HG03354 (cell line): ENCODE results near the gene CLDN2.

Experiments
- ATAC-seq: cut with Tn5 transposase; IDR thresholded peaks from one replicate; pipeline ENCODE4 v1.9.1; 2021; ENCODE audit warnings: mild to moderate bottlenecking; ENCODE audit not compliant: unreplicated experiment, poor library complexity, severe bottlenecking

CLDN2 gene

DNA sequence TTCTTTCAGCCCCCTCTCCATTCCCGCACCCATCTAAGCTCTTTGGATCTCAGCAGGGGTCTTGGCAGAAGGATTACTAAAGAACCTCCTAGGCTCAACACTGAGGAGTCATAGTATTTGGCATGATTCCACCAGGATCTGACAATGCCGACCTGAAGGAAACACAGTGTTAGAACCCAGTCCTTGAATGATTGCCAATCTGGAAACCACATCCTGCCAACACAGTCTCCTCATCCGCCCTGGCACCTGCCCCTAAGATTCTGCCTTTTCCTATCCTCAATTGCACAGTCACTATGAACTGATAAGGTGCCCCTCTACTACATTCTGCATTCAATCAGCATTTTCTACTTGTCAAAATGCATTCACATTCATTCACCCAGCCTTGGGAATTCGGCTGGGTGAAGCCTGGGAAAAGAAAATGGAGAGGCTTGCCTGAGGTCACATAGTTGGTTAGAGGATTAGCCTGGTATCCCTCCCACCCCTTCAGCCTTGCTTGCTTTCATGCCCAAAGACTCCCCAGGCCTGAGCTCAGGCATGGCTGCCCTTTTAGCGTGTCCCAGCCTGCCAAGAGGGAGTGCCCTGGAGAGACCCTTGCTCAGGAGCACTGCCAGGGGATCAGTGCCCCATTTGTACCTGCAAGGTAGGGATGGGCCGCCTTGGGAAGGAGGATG, 2.2 kb upstream of the CLDN2 start:
- ATAC-seq, result no peak

- ATAC-seq, result no peak
Observed at GRCh38 chrX:106921637-106922036, 1.4 kb downstream of the CLDN2 start.

- no peak for ATAC-seq
Observed at GRCh38 chrX:106927023-106927422, 6.8 kb downstream of the CLDN2 start.

DNA sequence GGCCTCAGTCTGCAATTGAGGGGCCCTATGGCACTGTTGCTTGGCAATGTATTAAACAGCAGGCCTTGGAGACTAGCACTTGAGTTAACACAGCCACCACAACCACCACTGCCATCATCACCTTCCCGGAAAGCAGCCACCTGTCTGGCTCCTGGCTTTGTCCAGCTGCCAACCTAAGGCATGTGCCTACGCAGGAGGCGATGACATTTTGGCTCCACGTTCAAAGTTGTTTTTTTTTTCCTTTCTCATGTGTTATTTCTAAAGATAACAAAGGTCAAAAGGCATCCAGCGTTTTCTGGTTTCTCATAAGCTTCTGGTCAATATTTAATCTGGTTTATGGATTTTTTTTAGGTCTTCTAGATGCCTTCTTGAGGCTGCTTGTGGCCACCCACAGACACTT, 7.5 kb downstream of the CLDN2 start:
- no peak for ATAC-seq

DNA sequence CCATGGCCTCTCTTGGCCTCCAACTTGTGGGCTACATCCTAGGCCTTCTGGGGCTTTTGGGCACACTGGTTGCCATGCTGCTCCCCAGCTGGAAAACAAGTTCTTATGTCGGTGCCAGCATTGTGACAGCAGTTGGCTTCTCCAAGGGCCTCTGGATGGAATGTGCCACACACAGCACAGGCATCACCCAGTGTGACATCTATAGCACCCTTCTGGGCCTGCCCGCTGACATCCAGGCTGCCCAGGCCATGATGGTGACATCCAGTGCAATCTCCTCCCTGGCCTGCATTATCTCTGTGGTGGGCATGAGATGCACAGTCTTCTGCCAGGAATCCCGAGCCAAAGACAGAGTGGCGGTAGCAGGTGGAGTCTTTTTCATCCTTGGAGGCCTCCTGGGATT, 8.0 kb downstream of the CLDN2 start:
- ATAC-seq, result no peak

DNA sequence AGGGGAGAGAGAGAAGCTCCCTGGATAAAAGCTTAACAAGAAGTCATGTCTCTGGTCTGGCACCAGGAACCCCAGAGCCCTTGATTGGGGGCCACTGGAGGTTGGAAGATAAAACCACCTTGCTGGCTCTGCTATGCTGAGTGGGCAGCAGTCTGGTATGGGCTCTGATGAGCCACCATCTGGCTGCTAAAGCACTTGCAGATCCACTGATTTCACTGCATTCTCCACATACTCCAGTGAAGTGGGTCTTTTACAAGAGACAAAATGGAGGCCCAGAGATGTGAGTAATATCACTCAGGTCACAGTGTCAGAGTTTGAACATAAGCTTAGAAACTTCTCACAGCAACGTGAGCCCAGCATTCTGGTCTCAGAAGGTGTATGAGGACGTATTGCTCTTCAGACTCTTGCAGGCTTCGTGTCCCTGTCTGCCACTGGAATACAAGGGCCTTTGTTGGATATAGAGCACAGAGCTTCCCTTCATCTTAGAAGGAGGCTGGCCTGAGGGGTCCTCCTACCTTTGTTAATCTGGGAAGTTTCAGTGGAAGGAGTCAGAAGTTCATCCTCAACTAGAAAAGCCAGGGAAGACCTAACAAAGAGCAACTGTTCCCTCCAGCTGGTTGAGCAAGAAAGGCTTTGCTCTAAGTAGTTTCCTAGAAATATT, 11.8 kb downstream of the CLDN2 start:
- no peak for ATAC-seq

- no peak for ATAC-seq
Observed at GRCh38 chrX:106932492-106932923, 12.3 kb downstream of the CLDN2 start.

DNA sequence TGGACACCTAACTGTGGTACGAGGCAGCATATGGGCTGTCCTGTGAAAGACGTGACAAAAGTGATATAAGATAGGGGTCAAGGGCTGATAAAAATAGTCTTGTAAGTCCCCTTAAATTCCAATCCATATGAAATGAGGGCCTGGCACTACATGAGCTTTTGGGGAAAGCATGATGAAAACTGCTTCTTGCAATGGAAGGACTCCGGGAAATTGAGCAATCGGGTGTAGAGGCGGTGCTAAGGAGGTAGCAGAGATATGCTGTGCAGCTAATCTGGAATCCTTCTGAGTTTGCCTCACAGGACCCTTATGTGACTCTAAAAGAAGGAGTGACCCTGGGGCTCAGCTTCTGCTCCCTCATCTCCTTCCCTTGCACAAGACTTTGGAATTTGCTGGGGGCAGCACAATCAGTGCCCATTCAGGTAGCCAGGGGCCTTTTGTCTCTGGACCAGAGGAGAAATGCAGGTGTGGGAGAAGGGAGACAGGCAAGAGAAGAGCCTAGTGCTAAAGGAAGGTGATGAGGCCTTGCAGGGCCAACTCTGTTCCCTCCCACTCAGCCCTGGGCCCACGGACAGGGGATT, 12.8 kb downstream of the CLDN2 start:
- no peak for ATAC-seq

DNA sequence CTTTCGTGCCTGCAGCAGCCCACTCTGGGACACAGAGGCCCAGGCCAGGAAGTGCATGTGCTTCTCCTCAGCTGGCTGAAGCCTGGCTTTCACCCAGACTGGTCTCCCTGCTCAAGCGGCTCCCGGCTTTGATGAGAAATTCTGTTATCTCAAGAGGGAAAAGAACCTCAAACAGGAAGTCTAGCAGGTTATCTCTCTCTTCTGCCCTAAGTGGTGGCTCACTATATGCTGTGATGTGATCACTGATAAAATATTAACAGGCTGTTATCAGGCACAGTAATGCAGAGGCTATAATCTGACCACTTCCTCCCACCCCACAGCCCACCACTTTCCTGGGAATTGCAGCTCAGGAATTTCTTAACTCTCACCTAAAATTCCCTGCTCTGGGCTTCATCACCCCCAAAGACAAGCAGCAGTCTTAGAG, 13.3 kb downstream of the CLDN2 start:
- no peak for ATAC-seq

DNA sequence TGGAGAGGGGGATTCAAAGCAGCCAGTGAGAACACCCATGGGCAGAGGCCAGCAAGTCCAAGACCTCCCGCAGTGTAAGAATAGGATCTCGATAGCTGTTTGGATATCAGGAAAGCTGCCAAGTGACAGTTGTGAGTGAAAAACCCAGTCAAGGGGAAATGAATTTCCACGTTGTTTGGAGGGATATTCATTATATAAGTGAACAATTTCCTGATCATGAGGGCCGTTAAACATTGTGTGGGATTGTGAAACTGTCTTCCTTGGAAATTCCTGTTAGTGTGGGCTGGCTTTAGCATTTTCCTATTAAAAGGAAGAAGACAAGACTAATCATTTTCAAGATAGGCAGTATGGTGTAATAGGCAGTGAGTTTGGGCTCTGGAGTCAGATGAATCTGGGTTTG, 15.0 kb downstream of the CLDN2 start:
- no peak for ATAC-seq

DNA sequence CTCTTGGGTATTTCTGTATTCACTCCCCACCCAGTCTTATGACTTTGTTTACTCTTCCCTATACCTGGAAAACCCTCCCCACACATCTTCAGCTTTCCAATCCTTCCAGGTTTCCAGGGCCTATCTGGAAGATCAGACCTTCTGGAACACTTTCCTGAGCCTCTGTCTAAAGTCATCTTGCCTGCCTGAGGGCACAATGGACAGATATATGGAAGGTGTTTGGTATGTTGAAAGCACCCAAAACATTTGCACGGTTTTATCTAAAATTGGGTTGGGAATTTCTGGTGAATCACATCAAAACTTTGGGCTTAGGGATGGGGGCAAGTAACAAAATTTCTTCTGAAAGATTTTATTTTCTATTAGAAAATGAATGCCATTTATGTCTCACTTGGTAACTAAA, 16.0 kb downstream of the CLDN2 start:
- no peak for ATAC-seq

DNA sequence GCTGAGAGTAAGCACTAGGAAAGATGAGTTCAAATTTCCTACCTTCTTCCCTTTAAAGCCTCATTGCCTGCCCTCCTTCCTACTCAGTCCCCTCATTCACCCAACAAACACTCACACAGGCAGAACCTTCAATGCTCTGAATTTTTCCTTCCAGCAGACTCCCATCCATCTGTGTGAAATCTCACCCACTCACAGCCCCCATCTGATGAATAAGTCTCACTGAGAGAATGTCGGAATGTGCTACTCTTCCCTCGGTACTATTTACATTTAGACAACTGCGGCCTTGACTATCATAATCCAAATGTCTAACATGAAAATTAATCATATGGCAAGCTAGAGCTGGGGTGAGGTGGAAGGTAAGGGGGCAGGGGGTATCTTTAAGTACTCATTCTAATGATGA, 19.4 kb downstream of the CLDN2 start:
- ATAC-seq, result no peak

- no peak for ATAC-seq
Observed at GRCh38 chrX:106940068-106940467, 19.9 kb downstream of the CLDN2 start.

GRCh38 chrX:106946464-106946863, 26.3 kb downstream of the CLDN2 start:
- ATAC-seq, result no peak

- no peak for ATAC-seq
Observed at GRCh38 chrX:106948641-106949040, 28.4 kb downstream of the CLDN2 start.

- ATAC-seq, result no peak
Observed at GRCh38 chrX:106949366-106949765, 29.2 kb downstream of the CLDN2 start.

DNA sequence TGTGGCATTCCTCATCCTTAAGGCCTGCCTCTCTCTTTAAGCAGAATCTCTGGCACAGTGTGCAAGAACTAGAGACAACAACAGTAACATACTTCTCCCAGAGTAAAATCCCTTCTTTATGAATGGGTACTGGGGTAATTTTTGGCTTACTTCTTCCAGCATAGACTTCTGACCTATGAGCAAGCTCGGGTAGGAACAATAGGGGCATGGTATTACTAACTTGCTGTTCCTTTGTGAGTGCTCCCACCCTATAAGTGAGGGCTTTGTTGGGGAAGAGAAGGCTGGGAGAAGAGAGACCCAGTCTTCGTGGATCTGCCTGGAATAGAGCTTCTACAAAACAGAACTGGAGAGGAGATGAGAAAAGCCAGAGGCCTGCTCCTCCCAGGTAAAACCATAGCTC, 30.2 kb downstream of the CLDN2 start:
- no peak for ATAC-seq

DNA sequence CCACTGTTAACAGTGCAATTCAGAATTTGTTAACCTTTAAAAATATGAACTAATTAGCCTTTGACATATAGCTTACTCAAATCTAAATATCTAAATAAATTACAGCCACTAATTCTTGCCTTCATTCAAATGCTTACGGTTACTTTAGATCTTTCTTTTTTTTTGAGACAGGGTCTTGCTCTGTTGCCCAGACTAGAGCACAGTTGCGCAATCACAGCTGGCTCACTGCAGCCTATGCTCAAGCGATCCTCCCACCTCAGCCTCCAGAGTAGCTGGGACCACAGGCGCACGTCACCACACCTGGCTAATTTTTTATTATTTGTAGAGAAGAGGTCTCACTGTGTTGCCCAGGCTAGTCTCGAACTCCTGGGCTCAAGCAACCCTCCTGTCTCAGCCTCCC, 31.0 kb downstream of the CLDN2 start:
- ATAC-seq, result no peak

GRCh38 chrX:106952089-106952488, 31.9 kb downstream of the CLDN2 start:
- ATAC-seq, result no peak

DNA sequence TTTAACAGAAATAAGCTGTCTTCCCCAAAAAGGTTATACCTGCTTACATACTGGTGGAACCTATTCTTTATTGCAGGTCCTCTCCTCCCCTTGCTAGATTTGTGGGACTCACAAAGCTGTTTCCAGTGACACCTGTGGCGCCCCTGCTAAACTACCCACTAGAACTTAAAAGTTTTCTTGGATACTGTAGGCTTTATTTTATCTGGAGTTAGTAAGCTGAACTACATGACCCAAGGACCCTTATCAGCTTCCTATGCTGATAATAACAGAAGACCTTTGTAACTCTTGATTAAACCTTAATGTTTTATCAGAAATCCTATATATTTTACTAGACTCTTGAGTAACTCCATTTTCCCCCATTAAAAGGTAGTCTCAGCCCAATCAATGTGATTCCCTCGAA, 32.3 kb downstream of the CLDN2 start:
- no peak for ATAC-seq

- no peak for ATAC-seq
Observed at GRCh38 chrX:106952988-106953387, 32.8 kb downstream of the CLDN2 start.
